Thoracic aorta (tissue), 2 donors: Measurements from ENCODE around the gene RHOU. TPM values are rescaled to one million over a fixed set of nuclear protein-coding genes. Genes with fewer than 3 reads are reported as not detected.

ENCODE experiments used
- ATAC-seq: fragments of 150-250 bp; one replicate; pipeline ENCODE4 v1.8.0; 2017; ENCODE audit warnings: low read depth; ENCODE audit not compliant: insufficient number of reproducible peaks, low FRiP score
- DNase-seq: peaks from one replicate; pipeline ENCODE4 v3.0.0-alpha.2; 2020; ENCODE audit warnings: low spot score
- H3K27ac ChIP-seq, 2 donors: fragments of 200-600 bp; sonication (generic); 1 replicate in 1 of 2; 2 replicates in 1 of 2; pipeline ENCODE4 v1.5.1; 2016; ENCODE audit warnings: mild to moderate bottlenecking in 2 of 2, moderate library complexity in 2 of 2
- H3K27me3 ChIP-seq: fragments of 200-600 bp; sonication (generic); replicated peaks from 2 replicates; pipeline ENCODE4 v1.6.0; 2016; ENCODE audit warnings: mild to moderate bottlenecking; ENCODE audit not compliant: insufficient read depth
- H3K36me3 ChIP-seq: fragments of 200-600 bp; sonication (generic); one replicate; pipeline ENCODE4 v1.5.1; 2016
- H3K4me1 ChIP-seq, 2 donors: fragments of 200-600 bp; sonication (generic); 1 replicate in 1 of 2; 2 replicates in 1 of 2; pipeline versions ENCODE4 v1.5.1 to v1.6.0; 2016; ENCODE audit warnings: low read depth in 2 of 2, mild to moderate bottlenecking in 1 of 2; ENCODE audit not compliant: control insufficient read depth in 1 of 2
- H3K4me3 ChIP-seq: fragments of 200-600 bp; sonication (generic); 2 replicates; pipeline ENCODE4 v1.5.1; 2016; ENCODE audit warnings: mild to moderate bottlenecking
- H3K9me3 ChIP-seq: fragments of 200-600 bp; sonication (generic); 2 replicates; pipeline ENCODE4 v1.5.1; 2016
- total RNA-seq, 2 donors: library from RNA; depleted of rRNA; stranded (reverse); fragments of >200 nt; gene quantifications; one replicate each; pipeline versions ENCODE4 v1.1.0 to v1.2.3, GENCODE V29; 2016
- TF ChIP-seq, protein P1 (sequence below): fragments of 200-600 bp; sonication (generic); IDR thresholded peaks from one replicate; pipeline ENCODE4 v1.5.1; 2019; ENCODE audit warnings: antibody characterized with exemption

Gene RHOU
- total RNA-seq, 2 donors from 2014 or later, result 23.0 to 37.7 TPM

- H3K27ac ChIP-seq, result no peak overlapping the region
- H3K36me3 ChIP-seq, result no peaks in the 10 kb centered on the region
- no peaks in the 10 kb centered on the region for H3K9me3 ChIP-seq
- TF ChIP-seq, protein P1, sequence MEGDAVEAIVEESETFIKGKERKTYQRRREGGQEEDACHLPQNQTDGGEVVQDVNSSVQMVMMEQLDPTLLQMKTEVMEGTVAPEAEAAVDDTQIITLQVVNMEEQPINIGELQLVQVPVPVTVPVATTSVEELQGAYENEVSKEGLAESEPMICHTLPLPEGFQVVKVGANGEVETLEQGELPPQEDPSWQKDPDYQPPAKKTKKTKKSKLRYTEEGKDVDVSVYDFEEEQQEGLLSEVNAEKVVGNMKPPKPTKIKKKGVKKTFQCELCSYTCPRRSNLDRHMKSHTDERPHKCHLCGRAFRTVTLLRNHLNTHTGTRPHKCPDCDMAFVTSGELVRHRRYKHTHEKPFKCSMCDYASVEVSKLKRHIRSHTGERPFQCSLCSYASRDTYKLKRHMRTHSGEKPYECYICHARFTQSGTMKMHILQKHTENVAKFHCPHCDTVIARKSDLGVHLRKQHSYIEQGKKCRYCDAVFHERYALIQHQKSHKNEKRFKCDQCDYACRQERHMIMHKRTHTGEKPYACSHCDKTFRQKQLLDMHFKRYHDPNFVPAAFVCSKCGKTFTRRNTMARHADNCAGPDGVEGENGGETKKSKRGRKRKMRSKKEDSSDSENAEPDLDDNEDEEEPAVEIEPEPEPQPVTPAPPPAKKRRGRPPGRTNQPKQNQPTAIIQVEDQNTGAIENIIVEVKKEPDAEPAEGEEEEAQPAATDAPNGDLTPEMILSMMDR, result no peak
- DNase-seq (no peak), ATAC-seq (no peak)
- H3K4me3 ChIP-seq, result no peak overlapping the region
- H3K27me3 ChIP-seq, result no peaks in the 10 kb centered on the region
- peaks cover 0 to 8% of the 10 kb centered on the region in 2 donors for H3K4me1 ChIP-seq
Measured at GRCh38 chr1:228695015-228695955, 40.0 kb upstream of the RHOU start.

GRCh38 chr1:228697207-228698016 lies 37.9 kb upstream of the RHOU start:
- peak; percentile 42 for DNase-seq
- Histone ChIP-seq H3K9me3 (no peaks in the 10 kb centered on the region), H3K4me3 (no peak overlapping the region), H3K36me3 (no peaks in the 10 kb centered on the region), H3K27me3 (no peaks in the 10 kb centered on the region), H3K27ac (no peak overlapping the region), H3K4me1 (peaks cover 0 to 8% of the 10 kb centered on the region in 2 donors)
- ATAC-seq, result peak; percentile 43
- TF ChIP-seq, protein P1, result no peak

GRCh38 chr1:228698017-228698329 lies 37.3 kb upstream of the RHOU start:
- H3K4me1 ChIP-seq, result peaks cover 0 to 8% of the 10 kb centered on the region in 2 donors
- H3K27me3 ChIP-seq, result no peaks in the 10 kb centered on the region
- no peaks in the 10 kb centered on the region for H3K9me3 ChIP-seq
- no peak overlapping the region for H3K27ac ChIP-seq
- no peaks in the 10 kb centered on the region for H3K36me3 ChIP-seq
- H3K4me3 ChIP-seq, result no peak overlapping the region
- ATAC-seq, result no peak
- no peak for DNase-seq
- TF ChIP-seq, protein P1, result no peak

- H3K4me1 ChIP-seq, result peaks cover 0 to 4% of the 10 kb centered on the region in 2 donors
- H3K4me3 ChIP-seq, result no peak overlapping the region
- no peaks in the 10 kb centered on the region for H3K9me3 ChIP-seq
- DNase-seq (no peak), ATAC-seq (no peak)
- no peaks in the 10 kb centered on the region for H3K27me3 ChIP-seq
- no peaks in the 10 kb centered on the region for H3K36me3 ChIP-seq
- TF ChIP-seq, protein P1, result no peak
- no peak overlapping the region for H3K27ac ChIP-seq
Measured at GRCh38 chr1:228702433-228702832, 32.8 kb upstream of the RHOU start.

DNA sequence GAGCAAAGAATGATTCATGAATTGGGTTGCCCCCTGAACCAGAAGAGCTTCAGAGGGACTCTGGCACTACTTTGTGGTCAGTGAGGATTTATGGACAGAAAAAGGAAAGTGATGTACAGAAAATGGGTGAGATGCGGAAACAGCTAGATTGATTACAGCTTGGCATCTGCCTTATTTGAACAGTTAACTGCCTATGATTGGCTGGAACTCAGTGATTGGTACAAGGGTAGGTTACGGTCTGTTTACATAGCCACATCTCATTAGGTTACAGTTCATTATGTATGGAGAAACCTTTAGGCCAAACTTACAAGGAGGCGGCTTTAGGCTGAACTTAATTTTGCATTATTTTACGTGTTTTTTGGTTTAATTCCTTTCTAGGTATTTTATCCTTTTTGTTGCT lies 29.0 kb upstream of the RHOU start:
- Histone ChIP-seq H3K36me3 (no peaks in the 10 kb centered on the region), H3K27ac (no peak overlapping the region), H3K27me3 (no peaks in the 10 kb centered on the region), H3K4me3 (no peak overlapping the region), H3K9me3 (no peaks in the 10 kb centered on the region), H3K4me1 (no peaks in the 10 kb centered on the region)
- ATAC-seq (no peak), DNase-seq (no peak)
- TF ChIP-seq, protein P1, result no peak
